Neural progenitor cell (in vitro differentiated cells): ENCODE data around the gene AKAP8L.

Experiments
- EZH2 ChIP-seq: fragments of 200-600 bp; sonication (generic); IDR thresholded peaks from 2 replicates; pipeline ENCODE4 v1.6.1; 2017; ENCODE audit warnings: antibody characterized with exemption, mild to moderate bottlenecking, moderate library complexity
- EZH2phosphoT487 ChIP-seq: fragments of 200-600 bp; sonication (generic); IDR thresholded peaks from 2 replicates; pipeline ENCODE4 v1.6.1; 2017; ENCODE audit warnings: antibody characterized with exemption
- TF ChIP-seq, protein P1 (sequence below): fragments of 200-600 bp; sonication (generic); IDR thresholded peaks from 2 replicates; pipeline ENCODE4 v1.5.1; 2017; ENCODE audit warnings: antibody characterized with exemption, mild to moderate bottlenecking

- TF ChIP-seq EZH2 (no peak), EZH2phosphoT487 (no peak)
- TF ChIP-seq, protein P1, sequence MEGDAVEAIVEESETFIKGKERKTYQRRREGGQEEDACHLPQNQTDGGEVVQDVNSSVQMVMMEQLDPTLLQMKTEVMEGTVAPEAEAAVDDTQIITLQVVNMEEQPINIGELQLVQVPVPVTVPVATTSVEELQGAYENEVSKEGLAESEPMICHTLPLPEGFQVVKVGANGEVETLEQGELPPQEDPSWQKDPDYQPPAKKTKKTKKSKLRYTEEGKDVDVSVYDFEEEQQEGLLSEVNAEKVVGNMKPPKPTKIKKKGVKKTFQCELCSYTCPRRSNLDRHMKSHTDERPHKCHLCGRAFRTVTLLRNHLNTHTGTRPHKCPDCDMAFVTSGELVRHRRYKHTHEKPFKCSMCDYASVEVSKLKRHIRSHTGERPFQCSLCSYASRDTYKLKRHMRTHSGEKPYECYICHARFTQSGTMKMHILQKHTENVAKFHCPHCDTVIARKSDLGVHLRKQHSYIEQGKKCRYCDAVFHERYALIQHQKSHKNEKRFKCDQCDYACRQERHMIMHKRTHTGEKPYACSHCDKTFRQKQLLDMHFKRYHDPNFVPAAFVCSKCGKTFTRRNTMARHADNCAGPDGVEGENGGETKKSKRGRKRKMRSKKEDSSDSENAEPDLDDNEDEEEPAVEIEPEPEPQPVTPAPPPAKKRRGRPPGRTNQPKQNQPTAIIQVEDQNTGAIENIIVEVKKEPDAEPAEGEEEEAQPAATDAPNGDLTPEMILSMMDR = no peak
These were observed 33.6 kb upstream of the AKAP8L start for GRCh38 chr19:15452111-15453047.
